Measurements from ENCODE around the gene IL22RA2.

DNA sequence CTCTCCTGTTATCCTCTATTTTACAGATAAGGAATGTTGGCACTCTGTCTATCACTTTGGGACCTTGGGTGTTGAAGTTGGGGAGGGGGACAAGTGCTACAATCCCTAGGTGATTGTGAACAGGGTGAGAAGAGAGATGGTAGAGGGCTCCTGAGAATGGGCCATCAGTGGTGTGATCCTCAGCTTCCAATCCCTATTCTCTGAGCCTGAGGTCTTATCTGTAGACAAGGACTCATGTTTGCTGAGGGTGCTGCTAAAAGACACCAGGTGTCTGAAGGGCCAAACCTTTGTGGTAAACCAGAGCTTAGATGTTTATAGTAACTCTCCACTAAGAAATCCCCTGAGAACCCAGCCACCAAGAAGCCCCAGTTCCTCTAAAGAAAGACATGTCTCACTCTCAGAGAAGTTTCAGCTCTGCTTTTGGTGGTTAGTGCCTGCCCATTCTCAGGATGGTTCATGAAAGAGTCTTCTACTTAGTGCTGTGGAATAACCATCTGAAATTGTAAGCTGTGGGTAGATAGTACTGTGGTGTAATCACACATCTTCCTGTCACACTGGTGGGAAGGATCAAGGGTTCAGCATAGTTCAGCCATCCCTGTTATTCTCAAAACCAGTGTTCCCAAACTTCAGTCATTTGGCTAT is 70.5 kb downstream of the IL22RA2 start:
- TF ChIP-seq POLR2AphosphoS5 (IDR thresholded peaks at IDR 0.05) (no peak), EP300 (IDR thresholded peaks at IDR 0.05) (no peak)
- TF ChIP-seq, protein P1, sequence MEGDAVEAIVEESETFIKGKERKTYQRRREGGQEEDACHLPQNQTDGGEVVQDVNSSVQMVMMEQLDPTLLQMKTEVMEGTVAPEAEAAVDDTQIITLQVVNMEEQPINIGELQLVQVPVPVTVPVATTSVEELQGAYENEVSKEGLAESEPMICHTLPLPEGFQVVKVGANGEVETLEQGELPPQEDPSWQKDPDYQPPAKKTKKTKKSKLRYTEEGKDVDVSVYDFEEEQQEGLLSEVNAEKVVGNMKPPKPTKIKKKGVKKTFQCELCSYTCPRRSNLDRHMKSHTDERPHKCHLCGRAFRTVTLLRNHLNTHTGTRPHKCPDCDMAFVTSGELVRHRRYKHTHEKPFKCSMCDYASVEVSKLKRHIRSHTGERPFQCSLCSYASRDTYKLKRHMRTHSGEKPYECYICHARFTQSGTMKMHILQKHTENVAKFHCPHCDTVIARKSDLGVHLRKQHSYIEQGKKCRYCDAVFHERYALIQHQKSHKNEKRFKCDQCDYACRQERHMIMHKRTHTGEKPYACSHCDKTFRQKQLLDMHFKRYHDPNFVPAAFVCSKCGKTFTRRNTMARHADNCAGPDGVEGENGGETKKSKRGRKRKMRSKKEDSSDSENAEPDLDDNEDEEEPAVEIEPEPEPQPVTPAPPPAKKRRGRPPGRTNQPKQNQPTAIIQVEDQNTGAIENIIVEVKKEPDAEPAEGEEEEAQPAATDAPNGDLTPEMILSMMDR (IDR thresholded peaks at IDR 0.05) = no peak
